Measurements from ENCODE around the gene TMEM248.

DNA sequence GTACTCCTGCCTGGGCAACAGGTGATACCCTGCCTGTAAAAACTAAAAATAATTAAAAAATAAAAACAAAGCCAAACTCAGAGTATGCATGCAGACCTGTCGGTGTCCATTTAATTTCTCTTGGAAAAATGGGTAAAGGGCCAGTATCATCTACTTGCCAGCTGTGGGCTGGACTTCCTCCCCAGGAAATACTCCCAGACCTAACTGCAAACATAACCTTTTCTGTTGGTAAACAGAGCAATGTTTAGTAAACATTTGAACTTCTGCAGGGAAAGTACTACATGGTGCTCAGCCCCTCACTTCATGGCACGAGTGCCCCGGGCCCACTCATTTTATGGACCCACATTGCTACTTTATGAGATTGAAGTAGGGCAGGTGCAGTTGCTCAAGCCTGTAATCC lies 10.2 kb upstream of the TMEM248 start:
- TF ChIP-seq, protein P1, sequence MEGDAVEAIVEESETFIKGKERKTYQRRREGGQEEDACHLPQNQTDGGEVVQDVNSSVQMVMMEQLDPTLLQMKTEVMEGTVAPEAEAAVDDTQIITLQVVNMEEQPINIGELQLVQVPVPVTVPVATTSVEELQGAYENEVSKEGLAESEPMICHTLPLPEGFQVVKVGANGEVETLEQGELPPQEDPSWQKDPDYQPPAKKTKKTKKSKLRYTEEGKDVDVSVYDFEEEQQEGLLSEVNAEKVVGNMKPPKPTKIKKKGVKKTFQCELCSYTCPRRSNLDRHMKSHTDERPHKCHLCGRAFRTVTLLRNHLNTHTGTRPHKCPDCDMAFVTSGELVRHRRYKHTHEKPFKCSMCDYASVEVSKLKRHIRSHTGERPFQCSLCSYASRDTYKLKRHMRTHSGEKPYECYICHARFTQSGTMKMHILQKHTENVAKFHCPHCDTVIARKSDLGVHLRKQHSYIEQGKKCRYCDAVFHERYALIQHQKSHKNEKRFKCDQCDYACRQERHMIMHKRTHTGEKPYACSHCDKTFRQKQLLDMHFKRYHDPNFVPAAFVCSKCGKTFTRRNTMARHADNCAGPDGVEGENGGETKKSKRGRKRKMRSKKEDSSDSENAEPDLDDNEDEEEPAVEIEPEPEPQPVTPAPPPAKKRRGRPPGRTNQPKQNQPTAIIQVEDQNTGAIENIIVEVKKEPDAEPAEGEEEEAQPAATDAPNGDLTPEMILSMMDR (IDR thresholded peaks at IDR 0.05) = no peak
- no peak for TF ChIP-seq POLR2A (IDR thresholded peaks at IDR 0.05)

Data from lower leg skin (tissue), 3 donors.